ENCODE results near the gene PIK3C2G.

PIK3C2G gene

DNA sequence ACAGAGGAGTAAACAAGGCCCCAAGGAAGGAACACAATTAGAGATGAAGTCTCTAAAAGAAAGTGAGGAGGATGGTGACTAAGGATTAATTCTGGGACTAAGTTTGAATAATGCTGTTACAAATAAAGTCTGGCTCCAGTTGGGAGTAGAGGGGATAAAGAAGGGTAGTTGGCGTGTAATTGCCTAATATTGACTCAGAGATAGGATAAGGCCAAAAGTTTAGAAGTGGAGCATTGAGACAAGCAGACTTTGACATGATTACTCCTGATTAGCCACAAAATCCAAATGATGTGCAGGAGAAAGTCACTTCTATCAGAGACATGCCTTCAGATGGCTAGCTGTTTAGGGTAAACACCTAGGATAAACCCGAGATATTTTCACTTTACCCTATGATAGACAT, 368.1 kb downstream of the PIK3C2G start:
- no peak for DNase-seq
- Histone ChIP-seq H4K8ac (ENCODE audit: low read depth, low read length) (no peak overlapping the region), H3K18ac (ENCODE audit: low read length) (no peak overlapping the region), H3K4me3 (ENCODE audit: low read length) (no peak overlapping the region), H3K27ac (ENCODE audit: low read depth, low read length) (no peak overlapping the region), H3K4me2 (ENCODE audit: low read length) (no peak overlapping the region), H3K56ac (ENCODE audit: low read length) (no peak overlapping the region), H3K4me1 (ENCODE audit: control insufficient read depth, low read depth, low read length) (no peaks in the 10 kb centered on the region), H2AK5ac (ENCODE audit: low read length) (no peak overlapping the region), H3K27me3 (ENCODE audit: insufficient read depth, low read length, poor library complexity) (no peaks in the 10 kb centered on the region), H3K23ac (ENCODE audit: low read length) (no peak overlapping the region), H3K9ac (ENCODE audit: low read length) (no peak overlapping the region), H3K79me2 (ENCODE audit: control insufficient read depth, insufficient read depth, low read length) (no peaks in the 10 kb centered on the region), H2BK15ac (replicated peaks; ENCODE audit: low read depth) (no peak overlapping the region), H3K79me1 (ENCODE audit: low read length) (no peaks in the 10 kb centered on the region), H3K4ac (ENCODE audit: low read depth, low read length) (no peak overlapping the region), H3K36me3 (ENCODE audit: control insufficient read depth, insufficient read depth, low read length) (no peaks in the 10 kb centered on the region), H2BK120ac (ENCODE audit: low read depth, low read length) (no peak overlapping the region), H2BK5ac (ENCODE audit: low read length) (no peak overlapping the region), H4K5ac (ENCODE audit: low read length) (no peak overlapping the region)
- WGBS (ENCODE audit: extremely low coverage, insufficient coverage, low lambda C conversion rate): no CpG with 5 or more reads among the region's 2 CpGs

DNA sequence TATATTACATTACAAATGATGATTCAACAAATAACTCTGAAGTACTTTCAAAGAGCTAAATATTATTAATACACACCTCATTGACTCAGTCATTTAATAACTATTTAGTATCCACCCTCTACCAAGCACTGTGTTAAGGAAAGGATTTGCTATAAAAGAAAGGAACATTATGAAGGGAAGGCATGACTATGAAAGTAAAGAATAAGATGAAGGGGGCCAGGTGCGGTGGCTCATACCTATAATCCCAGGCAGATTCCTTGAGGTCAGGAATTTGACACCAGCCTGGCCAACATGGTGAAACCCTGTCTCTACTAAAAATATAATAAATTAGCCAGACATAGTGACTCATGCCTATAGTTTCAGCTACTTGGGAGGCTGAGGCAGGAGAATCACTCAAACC, 368.6 kb downstream of the PIK3C2G start:
- Histone ChIP-seq H3K36me3 (ENCODE audit: control insufficient read depth, insufficient read depth, low read length) (no peaks in the 10 kb centered on the region), H3K79me1 (ENCODE audit: low read length) (no peaks in the 10 kb centered on the region), H2BK120ac (ENCODE audit: low read depth, low read length) (no peak overlapping the region), H3K27me3 (ENCODE audit: insufficient read depth, low read length, poor library complexity) (no peaks in the 10 kb centered on the region), H2AK5ac (ENCODE audit: low read length) (no peak overlapping the region), H3K4me3 (ENCODE audit: low read length) (no peak overlapping the region), H3K23ac (ENCODE audit: low read length) (no peak overlapping the region), H3K79me2 (ENCODE audit: control insufficient read depth, insufficient read depth, low read length) (no peaks in the 10 kb centered on the region), H2BK15ac (replicated peaks; ENCODE audit: low read depth) (no peak overlapping the region), H4K5ac (ENCODE audit: low read length) (no peak overlapping the region), H3K18ac (ENCODE audit: low read length) (no peak overlapping the region), H3K4me2 (ENCODE audit: low read length) (no peak overlapping the region), H3K27ac (ENCODE audit: low read depth, low read length) (no peak overlapping the region), H2BK5ac (ENCODE audit: low read length) (no peak overlapping the region), H3K9ac (ENCODE audit: low read length) (no peak overlapping the region), H3K4ac (ENCODE audit: low read depth, low read length) (no peak overlapping the region), H3K56ac (ENCODE audit: low read length) (no peak overlapping the region), H4K8ac (ENCODE audit: low read depth, low read length) (no peak overlapping the region), H3K4me1 (ENCODE audit: control insufficient read depth, low read depth, low read length) (no peaks in the 10 kb centered on the region)
- WGBS (ENCODE audit: extremely low coverage, insufficient coverage, low lambda C conversion rate): no CpG with 5 or more reads among the region's 1 CpG
- no peak for DNase-seq

DNA sequence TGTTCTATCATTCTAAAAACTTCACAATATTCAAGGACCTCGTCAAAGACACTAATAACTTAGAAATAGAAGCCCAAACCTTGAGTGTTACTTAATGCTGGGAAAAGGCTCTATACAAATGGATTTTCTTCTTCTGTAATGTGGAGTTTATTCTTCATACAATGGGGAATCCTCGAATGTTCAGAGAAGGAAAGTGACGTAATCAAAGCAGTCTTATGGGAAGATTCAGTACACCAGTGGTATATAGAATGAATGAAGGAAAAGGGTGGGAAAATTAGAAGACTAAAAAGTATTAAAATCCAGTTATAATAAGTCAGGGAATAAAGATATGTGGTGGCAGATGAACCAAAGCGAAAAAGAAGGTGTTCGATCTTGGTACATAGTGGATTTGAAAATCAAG, 370.0 kb downstream of the PIK3C2G start:
- H2AK5ac ChIP-seq (ENCODE audit: low read length): no peak overlapping the region
- no peak overlapping the region for H3K4me2 ChIP-seq (ENCODE audit: low read length)
- H3K4me3 ChIP-seq (ENCODE audit: low read length): no peak overlapping the region
- H3K4me1 ChIP-seq (ENCODE audit: control insufficient read depth, low read depth, low read length): no peaks in the 10 kb centered on the region
- no peak overlapping the region for H3K27ac ChIP-seq (ENCODE audit: low read depth, low read length)
- DNase-seq: no peak
- no peak overlapping the region for H2BK120ac ChIP-seq (ENCODE audit: low read depth, low read length)
- H3K23ac ChIP-seq (ENCODE audit: low read length): no peak overlapping the region
- WGBS (ENCODE audit: extremely low coverage, insufficient coverage, low lambda C conversion rate): no CpG with 5 or more reads among the region's 5 CpGs
- H2BK15ac ChIP-seq (replicated peaks; ENCODE audit: low read depth): no peak overlapping the region
- no peak overlapping the region for H3K56ac ChIP-seq (ENCODE audit: low read length)
- H3K9ac ChIP-seq (ENCODE audit: low read length): no peak overlapping the region
- H4K5ac ChIP-seq (ENCODE audit: low read length): no peak overlapping the region
- H3K18ac ChIP-seq (ENCODE audit: low read length): no peak overlapping the region
- H3K79me1 ChIP-seq (ENCODE audit: low read length): no peaks in the 10 kb centered on the region
- no peaks in the 10 kb centered on the region for H3K79me2 ChIP-seq (ENCODE audit: control insufficient read depth, insufficient read depth, low read length)
- H3K4ac ChIP-seq (ENCODE audit: low read depth, low read length): no peak overlapping the region
- H4K8ac ChIP-seq (ENCODE audit: low read depth, low read length): no peak overlapping the region
- no peak overlapping the region for H2BK5ac ChIP-seq (ENCODE audit: low read length)
- H3K36me3 ChIP-seq (ENCODE audit: control insufficient read depth, insufficient read depth, low read length): no peaks in the 10 kb centered on the region
- no peaks in the 10 kb centered on the region for H3K27me3 ChIP-seq (ENCODE audit: insufficient read depth, low read length, poor library complexity)

DNA sequence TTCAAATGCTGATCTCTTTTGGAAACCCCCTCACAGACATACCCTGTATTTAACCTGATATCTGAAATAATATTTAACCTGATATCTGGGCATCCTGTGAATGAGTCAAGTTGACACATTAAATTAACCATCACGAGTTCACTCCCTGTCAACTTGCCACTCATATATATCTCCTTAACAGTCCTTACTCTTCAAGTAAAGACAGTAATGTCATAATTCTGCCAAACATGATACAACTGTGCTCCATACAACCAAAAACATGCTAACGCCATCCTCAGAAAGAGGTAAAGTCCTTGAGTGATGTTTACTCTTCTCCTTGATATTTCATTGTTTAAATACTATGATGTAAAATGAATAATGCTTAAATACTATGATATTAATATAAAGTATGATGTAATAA, 371.5 kb downstream of the PIK3C2G start:
- Histone ChIP-seq H3K4me2 (ENCODE audit: low read length) (no peak overlapping the region), H3K27me3 (ENCODE audit: insufficient read depth, low read length, poor library complexity) (no peaks in the 10 kb centered on the region), H3K79me2 (ENCODE audit: control insufficient read depth, insufficient read depth, low read length) (no peaks in the 10 kb centered on the region), H4K5ac (ENCODE audit: low read length) (no peak overlapping the region), H3K9ac (ENCODE audit: low read length) (no peak overlapping the region), H3K56ac (ENCODE audit: low read length) (no peak overlapping the region), H3K4ac (ENCODE audit: low read depth, low read length) (no peak overlapping the region), H3K79me1 (ENCODE audit: low read length) (no peaks in the 10 kb centered on the region), H2AK5ac (ENCODE audit: low read length) (no peak overlapping the region), H3K18ac (ENCODE audit: low read length) (no peak overlapping the region), H3K23ac (ENCODE audit: low read length) (no peak overlapping the region), H2BK120ac (ENCODE audit: low read depth, low read length) (no peak overlapping the region), H2BK15ac (replicated peaks; ENCODE audit: low read depth) (no peak overlapping the region), H3K27ac (ENCODE audit: low read depth, low read length) (no peak overlapping the region), H3K4me1 (ENCODE audit: control insufficient read depth, low read depth, low read length) (no peaks in the 10 kb centered on the region), H3K36me3 (ENCODE audit: control insufficient read depth, insufficient read depth, low read length) (no peaks in the 10 kb centered on the region), H2BK5ac (ENCODE audit: low read length) (no peak overlapping the region), H4K8ac (ENCODE audit: low read depth, low read length) (no peak overlapping the region), H3K4me3 (ENCODE audit: low read length) (no peak overlapping the region)
- no CpG with 5 or more reads among the region's 2 CpGs for WGBS (ENCODE audit: extremely low coverage, insufficient coverage, low lambda C conversion rate)
- no peak for DNase-seq

DNA sequence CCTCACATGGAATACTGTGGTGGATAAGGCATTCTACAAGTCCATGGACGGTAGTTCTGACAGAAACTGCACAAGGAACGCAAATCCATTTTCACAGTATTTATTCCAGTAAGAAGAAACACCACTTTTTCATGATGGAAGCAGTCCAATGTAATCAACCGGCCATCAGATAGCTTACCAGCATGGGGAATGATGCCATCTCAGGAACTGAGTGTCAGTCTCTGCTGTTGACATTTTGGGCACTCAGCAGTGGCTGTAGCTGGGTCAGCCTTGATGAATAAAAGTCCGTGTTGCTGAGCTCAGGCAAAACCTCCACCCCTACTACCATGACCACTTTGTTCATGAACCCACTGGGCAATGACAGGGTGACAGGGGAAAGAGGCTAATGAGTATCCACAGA, 373.1 kb downstream of the PIK3C2G start:
- Histone ChIP-seq H3K27ac (ENCODE audit: low read depth, low read length) (no peak overlapping the region), H3K4me1 (ENCODE audit: control insufficient read depth, low read depth, low read length) (no peaks in the 10 kb centered on the region), H3K4ac (ENCODE audit: low read depth, low read length) (no peak overlapping the region), H2BK5ac (ENCODE audit: low read length) (no peak overlapping the region), H2AK5ac (ENCODE audit: low read length) (no peak overlapping the region), H3K79me2 (ENCODE audit: control insufficient read depth, insufficient read depth, low read length) (no peaks in the 10 kb centered on the region), H3K23ac (ENCODE audit: low read length) (no peak overlapping the region), H3K9ac (ENCODE audit: low read length) (no peak overlapping the region), H3K56ac (ENCODE audit: low read length) (no peak overlapping the region), H3K79me1 (ENCODE audit: low read length) (no peaks in the 10 kb centered on the region), H4K5ac (ENCODE audit: low read length) (no peak overlapping the region), H3K36me3 (ENCODE audit: control insufficient read depth, insufficient read depth, low read length) (no peaks in the 10 kb centered on the region), H3K4me3 (ENCODE audit: low read length) (no peak overlapping the region), H2BK15ac (replicated peaks; ENCODE audit: low read depth) (no peak overlapping the region), H3K27me3 (ENCODE audit: insufficient read depth, low read length, poor library complexity) (no peaks in the 10 kb centered on the region), H4K8ac (ENCODE audit: low read depth, low read length) (no peak overlapping the region), H3K4me2 (ENCODE audit: low read length) (no peak overlapping the region), H3K18ac (ENCODE audit: low read length) (no peak overlapping the region), H2BK120ac (ENCODE audit: low read depth, low read length) (no peak overlapping the region)
- no peak for DNase-seq
- no CpG with 5 or more reads among the region's 4 CpGs for WGBS (ENCODE audit: extremely low coverage, insufficient coverage, low lambda C conversion rate)

DNA sequence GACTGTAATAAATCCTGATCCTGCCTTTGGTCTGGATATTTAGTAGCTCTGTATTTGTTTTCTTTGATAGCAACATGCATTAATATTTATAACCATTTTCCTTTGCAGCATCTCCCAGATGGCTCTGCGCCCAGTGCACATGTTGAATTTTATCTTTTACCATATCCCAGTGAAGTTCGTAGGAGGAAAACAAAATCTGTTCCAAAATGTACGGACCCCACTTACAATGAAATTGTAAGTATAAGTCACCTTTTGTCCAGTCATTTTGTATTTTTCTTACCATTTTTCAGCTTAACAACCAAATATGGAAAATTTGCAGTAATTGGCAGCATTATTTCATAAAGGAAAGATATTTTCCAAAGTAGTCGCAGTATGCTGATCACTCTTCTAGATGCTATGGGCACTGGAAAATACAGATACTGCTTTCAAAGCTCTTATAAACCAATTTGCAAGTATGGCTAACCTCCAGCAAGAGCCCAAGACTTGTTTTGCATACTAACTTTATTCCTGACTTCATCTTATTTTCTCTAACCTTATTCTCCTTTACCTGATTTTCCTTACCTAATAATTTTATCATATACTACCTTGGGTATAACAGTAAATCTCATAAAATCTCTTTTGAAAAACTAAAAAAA, 379.1 kb downstream of the PIK3C2G start:
- no peak overlapping the region for H2BK120ac ChIP-seq (ENCODE audit: low read depth, low read length)
- H3K27ac ChIP-seq (ENCODE audit: low read depth, low read length): no peak overlapping the region
- H2BK5ac ChIP-seq (ENCODE audit: low read length): no peak overlapping the region
- H3K36me3 ChIP-seq (ENCODE audit: control insufficient read depth, insufficient read depth, low read length): no peaks in the 10 kb centered on the region
- no peak overlapping the region for H2BK15ac ChIP-seq (replicated peaks; ENCODE audit: low read depth)
- H3K23ac ChIP-seq (ENCODE audit: low read length): no peak overlapping the region
- H3K4me2 ChIP-seq (ENCODE audit: low read length): no peak overlapping the region
- H3K4me3 ChIP-seq (ENCODE audit: low read length): no peak overlapping the region
- H3K79me1 ChIP-seq (ENCODE audit: low read length): no peaks in the 10 kb centered on the region
- H3K4me1 ChIP-seq (ENCODE audit: control insufficient read depth, low read depth, low read length): no peaks in the 10 kb centered on the region
- no peak overlapping the region for H3K4ac ChIP-seq (ENCODE audit: low read depth, low read length)
- H4K8ac ChIP-seq (ENCODE audit: low read depth, low read length): no peak overlapping the region
- no peak overlapping the region for H4K5ac ChIP-seq (ENCODE audit: low read length)
- H3K79me2 ChIP-seq (ENCODE audit: control insufficient read depth, insufficient read depth, low read length): no peaks in the 10 kb centered on the region
- H3K9ac ChIP-seq (ENCODE audit: low read length): no peak overlapping the region
- H3K18ac ChIP-seq (ENCODE audit: low read length): no peak overlapping the region
- H3K27me3 ChIP-seq (ENCODE audit: insufficient read depth, low read length, poor library complexity): no peaks in the 10 kb centered on the region
- WGBS (ENCODE audit: extremely low coverage, insufficient coverage, low lambda C conversion rate): no CpG with 5 or more reads among the region's 4 CpGs
- no peak overlapping the region for H3K56ac ChIP-seq (ENCODE audit: low read length)
- DNase-seq: no peak
- no peak overlapping the region for H2AK5ac ChIP-seq (ENCODE audit: low read length)
